Stimulated activated CD8-positive, alpha-beta memory T cell treated with anti-CD3 and anti-CD28 coated beads, Interleukin-4, amount 100 ng/mL, for 1 hour (primary cell): Measurements from ENCODE around the gene CATSPERE.

Experiments used
- DNase-seq, 2 donors: peaks; one replicate each; pipeline ENCODE4 v3.0.0-alpha.2; 2020; ENCODE audit warnings: low read depth in 2 of 2, low spot score in 1 of 2

Gene CATSPERE

GRCh38 chr1:244626709-244627108, 165.6 kb downstream of the CATSPERE start:
- DNase-seq = no peak

GRCh38 chr1:244628789-244629188, 167.7 kb downstream of the CATSPERE start:
- no peak for DNase-seq

GRCh38 chr1:244633140-244633539, 172.1 kb downstream of the CATSPERE start:
- DNase-seq = no peak

- no peak for DNase-seq
Measured at GRCh38 chr1:244634546-244634945, 173.5 kb downstream of the CATSPERE start.

- no peak for DNase-seq
Measured at GRCh38 chr1:244636488-244637259, 175.6 kb downstream of the CATSPERE start.

- no peak for DNase-seq
Measured at GRCh38 chr1:244639561-244639960, 178.5 kb downstream of the CATSPERE start.

GRCh38 chr1:244640917-244641316, 179.8 kb downstream of the CATSPERE start:
- no peak for DNase-seq

- no peak for DNase-seq
Measured at GRCh38 chr1:244642526-244642925, 181.5 kb downstream of the CATSPERE start.

GRCh38 chr1:244642988-244643387, 181.9 kb downstream of the CATSPERE start:
- DNase-seq = no peak

- no peak for DNase-seq
Measured at GRCh38 chr1:244645414-244645813, 184.3 kb downstream of the CATSPERE start.

- DNase-seq = no peak
Measured at GRCh38 chr1:244645890-244646289, 184.8 kb downstream of the CATSPERE start.

GRCh38 chr1:244647819-244648218, 186.7 kb downstream of the CATSPERE start:
- no peak for DNase-seq

- DNase-seq = no peak
Measured at GRCh38 chr1:244651956-244652622, 191.0 kb downstream of the CATSPERE start.

- peak; percentile 87 to 97 for DNase-seq
Measured at GRCh38 chr1:244652623-244653438, 191.8 kb downstream of the CATSPERE start, which contains the start of gene DESI2. TSS of gene DESI2 (plus strand) at chr1:244653126. CDS start at chr1:244653314, 188 bp downstream.

GRCh38 chr1:244653439-244654107, 192.5 kb downstream of the CATSPERE start:
- peak in 1 of 2 donors; percentile 6 for DNase-seq

- DNase-seq = no peak
Measured at GRCh38 chr1:244654108-244655038, 193.3 kb downstream of the CATSPERE start.

- DNase-seq = no peak
Measured at GRCh38 chr1:244655186-244655585, 194.1 kb downstream of the CATSPERE start.

- DNase-seq = no peak
Measured at GRCh38 chr1:244657421-244657820, 196.3 kb downstream of the CATSPERE start.

GRCh38 chr1:244659694-244660093, 198.6 kb downstream of the CATSPERE start:
- no peak for DNase-seq

GRCh38 chr1:244660595-244660994, 199.5 kb downstream of the CATSPERE start:
- DNase-seq = no peak
